Astrocyte (in vitro differentiated cells and primary cell): ENCODE data around the gene SPON2.

Source experiments
- CTCF ChIP-seq: IDR thresholded peaks from 2 replicates; pipeline ENCODE4 v1.5.1; 2011; ENCODE audit warnings: low read depth, mild to moderate bottlenecking, inconsistent platforms, low read length, moderate library complexity; ENCODE audit not compliant: insufficient read depth
- EZH2 ChIP-seq: IDR thresholded peaks from 2 replicates; pipeline ENCODE4 v1.6.1; 2012; ENCODE audit warnings: mild to moderate bottlenecking, low read length, inconsistent platforms; ENCODE audit not compliant: insufficient read depth

GRCh38 chr4:1126506-1126905 is 45.9 kb downstream of the SPON2 start:
- TF ChIP-seq CTCF: no peak
- TF ChIP-seq EZH2: no peak
